GM06990 (cell line): Measurements from ENCODE around the gene BOLA1.
"Not testable (repeated sequence)": the region's sequence is repeated elsewhere in the genome, so short reads cannot be mapped to it uniquely, and the experiment has no call there.

Experiments used
- DNase-seq: peaks from one replicate; pipeline ENCODE4 v3.0.0-alpha.2; 2011; ENCODE audit not compliant: insufficient read length; ENCODE audit errors: extremely low read depth
- H3K27me3 ChIP-seq: replicated peaks from 2 replicates; pipeline ENCODE4 v1.6.0; 2011; ENCODE audit warnings: low read length; ENCODE audit not compliant: control insufficient read depth, insufficient read depth
- H3K36me3 ChIP-seq: 2 replicates; pipeline ENCODE4 v1.5.1; 2011; ENCODE audit warnings: low read length; ENCODE audit not compliant: control insufficient read depth, insufficient read depth
- H3K4me3 ChIP-seq: replicated peaks from 2 replicates; pipeline ENCODE4 v1.5.1; 2011; ENCODE audit warnings: low read depth, mild to moderate bottlenecking, control low read depth, low read length
- TF ChIP-seq, protein P1 (sequence below): IDR thresholded peaks from 2 replicates; pipeline ENCODE4 v1.5.1; 2011; ENCODE audit warnings: low read length, control low read depth, mild to moderate bottlenecking, inconsistent platforms; ENCODE audit not compliant: insufficient read depth, poor library complexity, severe bottlenecking

The BOLA1 gene

DNA sequence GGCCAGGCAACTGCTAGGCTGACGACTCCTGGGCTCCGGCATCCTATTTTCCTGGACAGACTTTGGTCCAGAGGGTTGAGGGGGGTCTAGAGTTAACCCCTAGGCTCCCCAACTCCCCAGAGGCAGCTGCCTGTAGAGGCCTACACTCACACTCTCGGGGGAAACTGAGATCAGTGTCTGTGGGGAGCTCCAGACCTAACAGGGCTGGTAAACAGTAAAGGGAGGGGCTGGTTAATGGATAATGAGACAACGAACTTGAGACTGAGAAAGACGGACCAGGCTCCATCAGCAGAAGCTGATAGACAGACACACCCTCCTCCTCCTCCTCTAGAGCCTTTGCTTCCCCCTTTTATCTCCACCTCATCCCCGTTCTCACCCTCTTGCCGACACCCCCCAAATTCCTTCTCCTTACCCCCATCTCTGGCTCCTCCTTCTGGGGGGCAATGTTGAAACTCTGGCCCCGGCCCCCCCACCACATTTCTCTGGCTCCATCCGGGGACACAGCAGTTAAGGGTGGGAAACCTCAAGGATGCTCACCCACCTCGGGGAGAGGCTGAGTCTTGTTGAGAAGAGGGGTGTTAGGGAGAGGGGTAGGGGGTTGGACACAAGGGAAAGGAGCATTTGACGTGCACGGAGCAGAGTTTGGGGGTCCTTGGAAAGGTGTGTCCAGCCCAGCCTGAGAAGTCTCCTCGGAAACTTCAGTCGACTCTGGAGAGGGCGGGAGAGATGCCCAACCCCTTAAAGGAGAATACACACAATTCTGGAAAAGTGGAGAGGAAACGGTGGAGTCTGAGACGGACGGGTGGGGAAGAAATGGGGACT, 37.0 kb downstream of the BOLA1 start, which contains the start of gene MTMR11:
MTMR11 (minus strand) TSS at position 710 of the 822 bp plus-strand sequence; CDS start at position 478, 232 bp downstream.
- TF ChIP-seq, protein P1, sequence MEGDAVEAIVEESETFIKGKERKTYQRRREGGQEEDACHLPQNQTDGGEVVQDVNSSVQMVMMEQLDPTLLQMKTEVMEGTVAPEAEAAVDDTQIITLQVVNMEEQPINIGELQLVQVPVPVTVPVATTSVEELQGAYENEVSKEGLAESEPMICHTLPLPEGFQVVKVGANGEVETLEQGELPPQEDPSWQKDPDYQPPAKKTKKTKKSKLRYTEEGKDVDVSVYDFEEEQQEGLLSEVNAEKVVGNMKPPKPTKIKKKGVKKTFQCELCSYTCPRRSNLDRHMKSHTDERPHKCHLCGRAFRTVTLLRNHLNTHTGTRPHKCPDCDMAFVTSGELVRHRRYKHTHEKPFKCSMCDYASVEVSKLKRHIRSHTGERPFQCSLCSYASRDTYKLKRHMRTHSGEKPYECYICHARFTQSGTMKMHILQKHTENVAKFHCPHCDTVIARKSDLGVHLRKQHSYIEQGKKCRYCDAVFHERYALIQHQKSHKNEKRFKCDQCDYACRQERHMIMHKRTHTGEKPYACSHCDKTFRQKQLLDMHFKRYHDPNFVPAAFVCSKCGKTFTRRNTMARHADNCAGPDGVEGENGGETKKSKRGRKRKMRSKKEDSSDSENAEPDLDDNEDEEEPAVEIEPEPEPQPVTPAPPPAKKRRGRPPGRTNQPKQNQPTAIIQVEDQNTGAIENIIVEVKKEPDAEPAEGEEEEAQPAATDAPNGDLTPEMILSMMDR: no peak
- Histone ChIP-seq H3K27me3 (no peaks in the 10 kb centered on the region), H3K36me3 (no peaks in the 10 kb centered on the region), H3K4me3 (no peak within 1 kb of the TSS; the same call in 1 of the 2 replicates)
- no peak for DNase-seq

DNA sequence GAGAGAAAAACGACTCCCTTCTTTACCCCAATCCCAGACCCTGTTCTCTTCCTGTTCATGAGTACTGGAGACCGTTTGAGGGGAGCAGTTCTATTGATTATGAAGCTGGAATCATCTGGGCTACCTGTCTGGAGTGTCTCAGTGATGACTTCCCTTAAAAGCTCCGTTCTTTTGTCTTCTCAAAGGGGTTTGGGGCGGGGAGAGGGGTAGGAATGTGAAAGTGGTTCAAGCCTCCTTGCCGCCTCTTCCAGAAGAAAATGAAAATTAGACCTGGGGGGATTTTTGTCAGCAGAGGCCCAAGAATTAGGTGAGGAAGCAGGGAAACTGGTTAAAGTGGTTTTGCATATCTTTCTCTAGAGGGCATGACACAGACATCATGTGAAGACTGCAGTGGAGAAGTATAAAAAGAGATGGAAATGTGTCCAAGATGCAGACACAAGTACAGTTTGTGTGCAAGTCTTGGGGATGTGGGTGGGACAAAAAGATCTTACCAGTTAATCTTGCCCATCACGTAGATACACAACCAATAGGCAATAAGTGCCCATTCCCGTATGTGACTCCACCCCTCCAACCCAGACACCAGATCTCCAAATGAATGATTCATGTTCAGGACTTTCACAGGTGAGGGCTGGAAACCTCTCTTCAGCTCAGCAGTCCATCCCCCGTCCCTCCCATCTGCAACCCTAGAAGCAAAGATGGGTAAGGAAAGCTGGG, 37.8 kb downstream of the BOLA1 start:
- TF ChIP-seq, protein P1: no peak
- no peak overlapping the region for H3K4me3 ChIP-seq

DNA sequence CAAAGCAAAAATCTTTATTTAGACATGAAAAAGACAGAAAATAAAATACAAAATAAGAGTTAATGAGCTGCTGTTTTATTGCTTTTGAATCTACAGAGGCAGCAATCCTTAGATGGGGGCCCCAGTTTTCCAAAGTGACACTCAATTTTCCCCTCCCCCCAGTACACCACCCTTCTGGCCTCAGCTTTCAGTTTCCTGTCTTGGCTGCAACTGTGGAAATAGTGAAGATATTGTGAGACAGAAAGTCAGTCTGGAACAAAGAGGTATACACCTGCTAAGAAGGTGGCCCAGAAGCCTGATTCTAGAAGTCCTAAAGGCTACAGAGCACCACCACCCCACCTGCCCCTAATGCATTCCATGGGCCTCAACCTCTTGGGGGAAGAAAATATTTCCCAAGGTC, 38.4 kb downstream of the BOLA1 start:
- Histone ChIP-seq H3K36me3 (no peaks in the 10 kb centered on the region), H3K27me3 (no peaks in the 10 kb centered on the region), H3K4me3 (no peak overlapping the region; the same call in 1 of the 2 replicates)
- DNase-seq: no peak
- TF ChIP-seq, protein P1: no peak

More for the DNA sequence above, 37.8 kb downstream of the BOLA1 start:
- no peak for DNase-seq
- no peaks in the 10 kb centered on the region for H3K27me3 ChIP-seq
- no peaks in the 10 kb centered on the region for H3K36me3 ChIP-seq

DNA sequence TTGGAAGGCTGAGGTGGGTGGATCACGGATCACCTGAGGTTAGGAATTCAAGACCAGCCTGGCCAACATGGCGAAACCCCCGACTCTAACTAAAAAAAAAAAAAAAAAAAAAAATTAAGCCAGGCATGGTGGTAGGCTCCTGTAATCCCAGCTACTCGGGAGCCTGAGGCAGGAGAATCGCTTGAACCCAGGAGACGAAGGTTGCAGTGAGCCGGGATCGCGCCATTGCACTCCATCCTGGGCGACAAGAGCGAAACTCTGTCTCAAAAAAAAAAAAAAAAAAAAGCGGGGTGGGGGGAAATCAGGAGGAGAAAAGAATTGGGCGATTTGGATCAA, 39.3 kb downstream of the BOLA1 start:
- DNase-seq: not testable (repeated sequence)

DNA sequence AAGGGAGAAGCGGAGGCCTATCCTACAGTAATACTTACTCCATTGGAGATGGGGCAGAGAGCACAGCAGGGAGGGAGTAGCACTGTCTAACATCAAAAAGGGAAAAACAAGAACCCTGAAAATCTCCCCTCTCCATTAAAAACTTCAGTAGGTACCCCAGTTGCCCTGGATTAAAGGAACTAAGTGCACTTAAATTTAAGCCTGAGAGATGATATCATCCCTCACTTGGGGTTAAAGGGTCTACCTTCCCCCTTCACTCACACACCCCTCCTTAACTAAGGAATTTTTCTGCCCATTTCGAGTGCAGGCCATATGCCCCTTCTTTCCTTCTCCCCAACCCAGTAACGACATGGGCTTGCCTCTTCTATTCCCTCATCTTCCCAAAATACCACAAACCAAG, 41.1 kb downstream of the BOLA1 start:
- TF ChIP-seq, protein P1: no peak
- no peaks in the 10 kb centered on the region for H3K27me3 ChIP-seq
- peaks cover 9% of the 10 kb centered on the region for H3K36me3 ChIP-seq
- no peak for DNase-seq
- H3K4me3 ChIP-seq: no peak overlapping the region

More for the DNA sequence above, 39.3 kb downstream of the BOLA1 start:
- not testable (repeated sequence) for H3K27me3 ChIP-seq, H3K36me3 ChIP-seq, H3K4me3 ChIP-seq

DNA sequence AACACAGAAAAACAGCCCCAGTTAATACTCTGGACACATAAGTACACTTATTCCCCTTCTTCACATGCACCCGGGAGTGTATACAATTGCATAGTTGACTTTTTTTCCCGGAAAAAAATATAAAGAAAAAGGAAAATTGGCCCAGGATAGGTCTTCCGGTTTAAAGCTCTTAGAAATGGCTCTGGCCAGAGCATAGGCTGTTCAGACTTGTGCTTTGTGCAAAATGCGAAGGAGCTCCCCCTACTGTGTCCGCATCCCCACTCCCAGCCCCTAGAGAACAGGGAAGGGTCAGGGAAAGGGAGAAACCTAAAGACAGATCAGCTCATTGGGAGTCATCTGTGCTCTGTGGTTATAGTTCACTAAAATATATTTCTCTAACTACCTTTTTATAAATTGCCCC, 42.8 kb downstream of the BOLA1 start:
- no peak overlapping the region for H3K4me3 ChIP-seq
- no peaks in the 10 kb centered on the region for H3K27me3 ChIP-seq
- DNase-seq: no peak
- TF ChIP-seq, protein P1: no peak
- peaks cover 9% of the 10 kb centered on the region for H3K36me3 ChIP-seq
